Measurements from ENCODE around the gene KLF6. TPM values are rescaled to one million over a fixed set of nuclear protein-coding genes. Genes with fewer than 3 reads are reported as not detected.

KLF6 gene
- total RNA-seq, 6 experiments from 2014 or later: 25.2 to 86.4 (median 75.2) TPM

DNA sequence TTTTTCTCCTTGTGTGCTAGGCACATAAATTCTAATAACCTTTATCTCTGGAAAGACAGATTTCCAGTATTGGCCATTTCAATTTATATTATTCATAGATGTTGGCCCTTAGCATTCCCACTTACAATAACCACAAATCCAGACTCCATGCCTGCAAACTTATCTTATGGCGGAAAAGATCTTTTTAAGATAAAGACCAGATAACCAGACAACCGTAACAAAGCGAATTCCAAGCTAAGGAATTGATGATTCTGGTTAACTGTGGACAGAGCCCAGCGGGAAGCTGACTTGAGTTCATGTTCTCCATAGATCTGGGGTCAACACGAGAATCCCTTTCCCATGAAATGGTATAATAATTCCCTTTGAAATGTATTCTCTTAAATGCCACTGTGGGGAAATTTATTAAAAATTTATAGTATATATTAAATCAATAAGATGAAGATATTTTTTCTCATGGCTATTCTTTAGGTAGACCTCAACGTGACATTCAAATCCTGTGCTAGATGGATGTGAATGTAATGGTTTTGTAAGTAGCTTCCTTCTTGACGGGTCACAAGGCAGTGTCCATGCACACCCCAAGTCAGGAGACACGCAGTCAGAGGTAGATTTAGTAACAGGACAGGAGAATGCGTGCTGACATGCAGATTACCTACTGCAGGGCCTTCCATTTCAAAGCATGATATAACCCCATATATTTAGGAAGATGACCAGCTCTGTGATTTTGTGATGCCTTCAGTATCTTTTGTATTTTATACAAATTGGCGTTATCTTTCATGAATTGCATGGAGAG is 37.7 kb upstream of the KLF6 start:
- no peak for ATAC-seq
- intact Hi-C loops (cut with DNase I): no loop called here
- Histone ChIP-seq H3K27ac (no peak overlapping the region), H3K36me3 (no peaks in the 10 kb centered on the region), H3K4me1 (no peaks in the 10 kb centered on the region), H3K9me3 (no peaks in the 10 kb centered on the region), H3K4me3 (no peak overlapping the region), H3K27me3 (no peaks in the 10 kb centered on the region)
- TF ChIP-seq CTCF (IDR thresholded peaks at IDR 0.05): no peak
- DNase-seq: no peak
- 91% methylated on average over 10 of the region's 10 CpGs for WGBS (ENCODE audit: insufficient coverage, low coverage, low lambda C conversion rate, missing lambda C conversion rate)

DNA sequence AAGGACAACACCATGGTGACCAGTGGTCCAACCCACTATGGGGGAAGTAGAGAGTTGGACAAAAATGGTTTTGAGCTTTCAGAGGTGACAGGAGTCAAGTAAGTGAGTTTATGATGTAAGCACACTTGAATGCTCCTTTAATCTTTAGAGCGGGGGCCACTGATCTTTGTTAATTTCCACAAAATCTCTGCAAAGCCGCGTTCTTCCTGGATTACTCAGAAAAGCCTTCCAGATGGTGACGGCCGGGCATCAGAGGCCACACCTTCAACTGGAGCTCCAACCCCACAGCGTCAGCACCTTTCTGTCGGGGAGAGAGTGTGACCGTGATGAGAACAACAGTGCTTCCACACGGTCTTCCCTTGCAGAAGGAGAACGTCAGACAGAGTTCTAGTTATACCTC is 35.2 kb upstream of the KLF6 start:
- no peak for TF ChIP-seq CTCF (IDR thresholded peaks at IDR 0.05)
- TF ChIP-seq POLR2A (IDR thresholded peaks at IDR 0.05): no peak
- intact Hi-C loops (cut with DNase I): no loop called here
- ATAC-seq (no peak), DNase-seq (no peak)
- Histone ChIP-seq H3K4me1 (no peaks in the 10 kb centered on the region), H3K4me3 (no peak overlapping the region), H3K27ac (no peak overlapping the region), H3K9me3 (no peaks in the 10 kb centered on the region), H3K27me3 (no peaks in the 10 kb centered on the region), H3K36me3 (no peaks in the 10 kb centered on the region)
- 95% methylated on average over 6 of the region's 10 CpGs for WGBS (ENCODE audit: insufficient coverage, low coverage, low lambda C conversion rate, missing lambda C conversion rate)

DNA sequence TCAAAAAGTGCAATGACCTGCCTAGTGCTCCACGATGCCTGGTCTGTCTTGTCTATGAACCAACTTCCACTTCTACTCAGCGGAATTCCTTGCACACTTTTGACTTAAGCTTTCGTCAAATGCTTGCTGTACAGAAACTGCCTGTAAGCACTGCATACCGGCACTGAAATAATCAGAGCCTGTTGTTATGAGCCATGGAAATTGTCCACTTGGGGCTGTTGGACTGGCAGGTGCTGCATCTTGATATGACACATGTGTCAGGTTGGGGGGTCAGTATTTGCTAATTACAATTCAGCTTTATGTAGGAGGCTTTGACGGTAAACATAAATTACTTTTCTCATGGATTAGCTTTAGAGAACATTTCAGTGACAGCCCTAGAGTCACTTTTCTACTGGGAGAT is 32.0 kb upstream of the KLF6 start:
- TF ChIP-seq POLR2A (IDR thresholded peaks at IDR 0.05) (no peak), CTCF (IDR thresholded peaks at IDR 0.05) (no peak)
- 59% methylated on average over 2 of the region's 5 CpGs for WGBS (ENCODE audit: insufficient coverage, low coverage, low lambda C conversion rate, missing lambda C conversion rate)

DNA sequence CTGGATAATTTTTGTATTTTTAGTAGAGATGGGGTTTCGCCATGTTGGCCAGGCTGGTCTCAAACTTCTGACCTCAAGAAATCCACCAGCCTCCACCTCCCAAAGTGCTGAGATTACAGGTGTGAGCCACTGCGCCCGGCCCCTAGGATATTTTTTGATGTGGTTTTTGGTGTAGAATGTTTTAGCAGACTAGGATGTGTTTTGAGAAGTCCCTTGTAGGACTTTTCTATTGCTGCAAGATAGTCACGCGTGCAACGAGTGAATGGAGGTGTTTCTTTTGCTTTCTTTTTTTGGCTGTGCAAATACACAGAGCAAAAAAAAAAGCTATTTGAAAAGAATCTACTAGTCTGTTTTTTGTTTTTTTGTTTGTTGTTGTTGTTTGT is 29.8 kb upstream of the KLF6 start:
- Histone ChIP-seq H3K4me3 (no peak overlapping the region), H3K4me1 (peaks cover 0 to 19% (median 8%) of the 10 kb centered on the region in 4 donors), H3K27me3 (no peaks in the 10 kb centered on the region), H3K9me3 (no peaks in the 10 kb centered on the region), H3K27ac (no peak overlapping the region), H3K36me3 (no peaks in the 10 kb centered on the region)
- 77% methylated on average over 4 of the region's 6 CpGs for WGBS (ENCODE audit: insufficient coverage, low coverage, low lambda C conversion rate, missing lambda C conversion rate)
- intact Hi-C loops (cut with DNase I): no loop called here
- DNase-seq: no peak
- ATAC-seq: no peak
- TF ChIP-seq POLR2A (IDR thresholded peaks at IDR 0.05): no peak
- TF ChIP-seq CTCF (IDR thresholded peaks at IDR 0.05): no peak

More for the DNA sequence above, 32.0 kb upstream of the KLF6 start:
- DNase-seq (no peak), ATAC-seq (no peak)
- H3K27me3 ChIP-seq: no peaks in the 10 kb centered on the region
- intact Hi-C loops (cut with DNase I): no loop called here
- H3K36me3 ChIP-seq: no peaks in the 10 kb centered on the region
- H3K9me3 ChIP-seq: no peaks in the 10 kb centered on the region
- peaks cover 0 to 3% (median under 1%) of the 10 kb centered on the region in 4 donors for H3K4me1 ChIP-seq
- H3K27ac ChIP-seq: no peak overlapping the region
- no peak overlapping the region for H3K4me3 ChIP-seq

Measured in right lobe of liver (tissue), 6 donors.